Activated CD4-positive, alpha-beta T cell treated with anti-CD3 and anti-CD28 coated beads, Interleukin-10, Interleukin-2, amounts not matched to agents 100 ng/mL and 50 ng/mL, durations not matched to agents 16 hours and 8 hours (primary cell): ENCODE data around the gene CRB3.
A peak's percentile ranks its signal among the peaks of the same experiment; 100 is the strongest.
"Not testable (repeated sequence)": the region's sequence is repeated elsewhere in the genome, so short reads cannot be mapped to it uniquely, and the experiment has no call there.

Experiments
- DNase-seq: peaks from one replicate; pipeline ENCODE4 v3.0.0-alpha.2; 2020

The CRB3 gene, protein sequence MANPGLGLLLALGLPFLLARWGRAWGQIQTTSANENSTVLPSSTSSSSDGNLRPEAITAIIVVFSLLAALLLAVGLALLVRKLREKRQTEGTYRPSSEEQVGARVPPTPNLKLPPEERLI

DNA sequence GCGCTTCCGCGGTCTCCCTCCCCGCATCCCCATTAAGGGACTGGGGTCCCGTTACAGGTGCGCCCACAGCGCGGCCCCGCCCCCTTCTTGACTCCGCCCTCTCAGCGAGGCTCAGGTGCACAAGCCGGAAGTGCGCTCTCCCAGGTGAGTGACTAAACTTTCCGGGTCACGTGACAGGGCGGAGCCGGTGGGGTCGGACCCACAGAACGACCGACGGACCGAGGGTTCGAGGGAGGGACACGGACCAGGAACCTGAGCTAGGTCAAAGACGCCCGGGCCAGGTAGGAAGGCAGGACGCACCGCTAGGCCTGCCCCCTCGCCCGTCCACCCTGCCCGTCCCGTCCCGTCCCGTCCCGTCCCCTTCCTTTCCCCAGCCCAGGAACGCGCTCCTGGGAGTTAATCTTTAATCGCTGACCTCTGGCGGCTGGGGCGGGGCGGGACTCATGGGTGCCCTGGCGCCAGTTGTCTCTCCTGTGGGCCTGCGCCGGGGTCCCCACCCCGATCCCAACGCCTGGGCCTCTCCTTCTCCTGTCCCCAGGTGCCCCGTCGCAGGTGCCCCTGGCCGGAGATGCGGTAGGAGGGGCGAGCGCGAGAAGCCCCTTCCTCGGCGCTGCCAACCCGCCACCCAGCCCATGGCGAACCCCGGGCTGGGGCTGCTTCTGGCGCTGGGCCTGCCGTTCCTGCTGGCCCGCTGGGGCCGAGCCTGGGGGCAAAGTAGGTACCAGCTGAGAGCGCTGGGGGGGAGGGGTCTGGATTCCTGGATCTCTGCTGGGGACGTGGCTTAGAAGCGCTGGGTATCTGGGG, at the start of gene CRB3:
CRB3 (plus strand) TSS at position 202 of the 804 bp plus-strand sequence; CDS start at position 633, 431 bp downstream.
- DNase-seq = peak; percentile 28

DNA sequence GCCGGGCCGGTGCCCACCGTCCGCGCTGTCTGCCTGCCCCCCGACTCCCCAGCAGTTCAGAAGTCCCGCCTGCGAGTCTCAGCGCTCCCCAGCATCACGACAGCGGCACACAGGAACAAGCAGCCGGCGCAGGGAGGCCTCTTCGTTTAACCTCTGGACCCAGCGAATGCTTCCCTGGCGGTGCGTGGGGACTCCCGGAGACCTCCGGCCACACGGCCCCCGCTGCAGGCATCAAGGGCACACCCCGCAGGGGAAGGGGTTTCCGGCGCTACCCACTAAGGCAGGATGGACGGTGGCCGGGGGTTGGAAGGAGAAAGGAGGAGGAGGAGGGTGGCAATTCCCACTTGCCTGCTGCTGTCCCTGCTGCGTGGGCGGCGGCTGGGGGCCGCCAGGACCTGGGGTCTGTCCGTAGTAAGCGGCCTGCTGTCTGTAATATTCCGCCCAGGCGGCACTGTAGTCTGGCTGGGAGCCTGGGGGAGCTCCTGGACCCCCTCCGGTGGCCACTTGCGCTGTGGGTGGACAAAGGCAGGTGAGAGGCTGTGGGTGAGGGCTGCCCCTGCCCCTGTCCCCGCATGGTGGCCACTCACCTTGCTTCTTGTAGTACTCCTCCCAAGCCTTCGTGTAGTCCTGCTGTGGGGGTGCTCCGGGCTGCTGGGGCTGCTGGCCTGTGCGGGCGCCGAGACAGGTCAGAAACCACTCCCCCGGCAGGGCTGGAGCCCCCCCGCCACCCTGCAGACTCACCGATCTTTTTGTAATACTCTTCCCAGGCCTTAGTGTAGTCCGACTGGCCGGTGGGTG, 49.1 kb upstream of the CRB3 start:
- DNase-seq = no peak

- no peak for DNase-seq
Measured at GRCh38 chr19:6415591-6416190, 48.4 kb upstream of the CRB3 start.

DNA sequence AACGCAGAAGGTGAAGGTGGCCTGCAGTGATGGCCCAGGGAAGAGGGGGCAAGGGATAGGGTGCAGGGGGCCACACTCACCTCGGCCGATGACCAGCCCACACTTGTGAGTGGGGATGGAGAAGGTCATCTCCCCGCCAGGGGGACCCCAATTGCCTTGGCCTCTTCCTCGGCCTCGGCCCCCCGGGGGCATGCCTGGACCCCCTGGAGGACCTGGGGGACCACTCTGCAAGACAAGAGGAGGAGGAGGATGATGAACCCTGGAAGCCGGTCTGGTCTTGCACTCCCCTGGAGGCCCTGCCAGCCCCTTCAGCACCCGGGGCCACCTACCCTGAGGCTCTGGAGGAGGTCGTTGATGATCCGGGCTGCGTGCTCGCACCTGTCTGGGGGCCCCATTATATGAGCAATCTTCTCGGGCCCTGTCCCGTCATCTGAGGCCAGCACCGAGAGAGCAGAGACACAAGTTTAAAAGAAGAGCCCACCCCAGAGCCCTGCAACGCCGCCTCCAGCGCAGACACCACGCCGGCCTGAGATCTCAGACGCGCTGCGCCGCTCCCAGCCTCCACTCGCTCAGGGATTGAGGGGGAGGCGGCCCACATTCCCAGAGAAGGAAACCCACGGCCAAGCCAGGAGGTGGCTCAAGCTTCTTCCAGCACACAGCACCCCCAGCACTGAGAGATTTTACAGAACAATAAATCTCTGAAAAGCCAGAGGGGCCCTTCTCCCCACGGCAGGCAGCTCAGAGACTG, 47.2 kb upstream of the CRB3 start:
- no peak for DNase-seq

DNA sequence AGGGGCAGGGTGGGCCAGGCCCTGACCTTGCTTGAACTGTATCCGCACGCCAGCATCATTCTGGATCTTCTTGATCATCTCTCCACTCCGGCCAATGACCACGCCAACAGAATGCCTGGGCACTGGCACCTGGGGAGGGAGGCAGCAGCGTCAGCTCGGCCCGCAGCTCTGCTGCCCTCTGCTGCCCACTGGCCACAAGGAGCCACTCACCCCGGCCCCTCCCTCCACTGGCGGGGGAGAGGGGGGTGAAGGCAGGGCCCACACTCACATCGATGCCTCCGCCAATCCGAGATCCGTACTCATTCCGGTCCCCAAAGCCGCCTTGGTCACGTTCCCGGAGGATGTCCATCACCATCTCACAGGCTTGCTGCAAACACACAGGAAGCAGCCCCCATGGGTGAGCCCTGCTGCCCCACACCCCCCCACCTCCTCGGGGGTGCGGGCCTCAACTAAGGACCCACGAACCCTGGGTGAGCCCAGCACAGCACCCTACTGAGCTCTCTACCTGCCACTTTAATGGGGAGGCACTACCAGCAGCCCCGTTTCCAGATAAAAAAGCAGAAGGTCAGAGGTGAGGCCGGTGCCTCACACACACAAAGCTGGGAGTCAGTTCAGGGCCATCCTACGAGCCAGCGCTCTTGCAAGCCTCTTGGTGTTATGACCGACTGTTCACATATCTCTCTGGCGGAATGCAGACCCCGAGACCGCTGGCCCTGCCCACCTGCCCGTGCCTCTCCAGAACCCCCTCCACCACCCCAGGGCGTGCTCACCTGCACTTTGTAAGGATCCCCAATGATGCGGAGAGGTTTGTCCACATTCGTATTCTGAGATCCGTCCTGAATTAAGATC, 46.1 kb upstream of the CRB3 start:
- no peak for DNase-seq

DNA sequence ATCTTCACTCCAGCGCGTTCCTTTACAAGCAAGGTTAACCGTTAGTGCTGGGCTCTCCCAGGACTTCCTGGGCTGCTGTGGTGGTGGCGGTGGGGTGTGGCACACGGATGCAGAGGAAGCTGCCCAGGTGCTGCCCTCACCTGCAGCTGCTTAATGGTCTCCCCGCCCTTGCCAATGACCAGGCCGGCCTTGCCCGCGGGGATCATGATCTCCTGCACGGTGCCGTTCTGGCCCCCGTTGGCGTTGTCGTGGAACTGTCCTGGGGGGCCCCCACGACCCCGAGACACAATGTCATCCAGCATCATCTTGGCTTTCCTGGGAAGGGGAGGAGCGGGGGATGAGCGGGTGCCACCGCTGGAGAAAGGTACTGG, 45.5 kb upstream of the CRB3 start:
- DNase-seq = no peak

DNA sequence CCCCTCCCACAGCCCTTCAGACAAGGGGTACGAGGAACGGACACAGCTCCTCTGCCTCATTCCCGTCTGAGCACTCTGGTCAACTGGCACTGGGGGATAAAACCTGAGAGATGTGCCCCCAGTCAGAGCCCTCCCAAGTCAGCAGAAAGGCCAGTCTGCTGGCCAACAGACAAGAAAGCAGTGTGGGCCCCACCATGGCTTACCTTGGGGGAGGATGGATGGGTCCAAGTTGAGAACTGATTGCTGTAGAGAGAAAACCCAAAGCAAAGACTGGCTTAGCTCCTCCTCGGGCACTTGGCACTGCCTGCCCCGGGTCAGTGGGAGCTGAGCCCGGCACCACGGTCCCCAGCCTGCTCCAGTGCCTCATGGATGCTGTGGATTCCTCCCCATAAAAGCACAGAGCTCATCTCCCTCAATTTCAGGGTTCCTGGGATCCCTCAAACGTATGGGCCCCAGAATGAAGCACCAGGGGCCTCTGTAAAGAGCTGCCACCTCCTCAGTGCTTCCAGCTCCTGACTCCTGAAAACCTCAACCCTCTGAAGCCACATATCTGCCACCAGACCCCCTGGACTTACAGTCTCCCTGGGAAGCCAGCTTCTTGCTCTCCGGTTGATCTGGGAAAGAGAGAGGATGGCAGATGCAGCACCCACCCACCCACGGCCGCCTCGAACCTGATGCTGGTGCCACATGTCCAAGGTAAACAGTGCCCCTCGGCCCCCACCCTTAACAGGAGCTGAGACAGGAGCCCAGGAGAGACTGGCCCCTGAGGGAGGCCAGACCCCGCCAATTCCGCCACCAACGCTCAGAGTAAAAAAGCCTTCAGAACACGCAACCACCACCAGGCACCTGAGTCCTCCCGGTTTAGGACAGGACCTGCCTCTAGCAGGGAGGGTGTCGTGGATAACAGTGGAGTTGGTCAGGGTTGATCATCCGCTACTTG, 42.7 kb upstream of the CRB3 start:
- DNase-seq = no peak

GRCh38 chr19:6423499-6424194, 40.4 kb upstream of the CRB3 start:
- peak; percentile 60 for DNase-seq

DNA sequence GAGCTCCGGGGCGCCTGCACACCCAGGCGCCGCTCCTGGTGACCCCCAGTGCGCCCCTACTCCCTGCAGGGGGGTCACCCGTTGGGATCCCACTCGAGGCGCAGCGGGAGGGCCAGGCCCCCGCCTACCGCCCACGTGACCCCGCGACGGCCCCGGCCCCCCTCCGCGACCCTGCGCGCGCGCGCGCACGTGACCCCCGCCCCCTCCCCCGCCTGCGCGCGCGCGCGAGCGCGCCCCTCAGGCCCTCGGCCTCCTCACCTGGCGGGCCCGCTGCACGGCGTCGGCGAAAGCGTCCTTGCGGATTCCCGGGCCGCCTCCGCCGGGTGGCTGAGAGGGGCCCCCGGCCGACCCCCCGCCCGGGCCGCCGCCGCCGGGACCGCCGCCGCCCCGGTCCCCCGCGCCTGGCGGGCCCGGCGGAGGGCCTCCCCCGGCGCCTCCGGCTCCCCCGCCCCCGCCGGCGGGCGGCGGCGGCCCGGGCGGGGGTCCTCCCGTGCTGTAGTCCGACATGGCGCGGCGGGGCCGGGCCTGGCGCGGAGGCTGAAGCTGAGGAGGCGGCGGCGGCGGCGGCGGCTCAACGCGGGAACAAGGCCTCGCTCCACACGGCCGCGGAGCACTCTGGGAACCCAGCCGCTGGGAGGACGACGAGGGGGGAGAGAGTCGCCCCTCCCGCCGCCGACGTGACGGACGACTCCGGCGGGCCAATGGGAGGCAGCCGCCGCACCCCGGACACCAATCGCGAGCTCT, 39.7 kb upstream of the CRB3 start, which contains the start of gene KHSRP:
KHSRP (minus strand) TSS at position 617 of the 744 bp plus-strand sequence; CDS start at position 507, 110 bp downstream.
- DNase-seq = peak; percentile 33

DNA sequence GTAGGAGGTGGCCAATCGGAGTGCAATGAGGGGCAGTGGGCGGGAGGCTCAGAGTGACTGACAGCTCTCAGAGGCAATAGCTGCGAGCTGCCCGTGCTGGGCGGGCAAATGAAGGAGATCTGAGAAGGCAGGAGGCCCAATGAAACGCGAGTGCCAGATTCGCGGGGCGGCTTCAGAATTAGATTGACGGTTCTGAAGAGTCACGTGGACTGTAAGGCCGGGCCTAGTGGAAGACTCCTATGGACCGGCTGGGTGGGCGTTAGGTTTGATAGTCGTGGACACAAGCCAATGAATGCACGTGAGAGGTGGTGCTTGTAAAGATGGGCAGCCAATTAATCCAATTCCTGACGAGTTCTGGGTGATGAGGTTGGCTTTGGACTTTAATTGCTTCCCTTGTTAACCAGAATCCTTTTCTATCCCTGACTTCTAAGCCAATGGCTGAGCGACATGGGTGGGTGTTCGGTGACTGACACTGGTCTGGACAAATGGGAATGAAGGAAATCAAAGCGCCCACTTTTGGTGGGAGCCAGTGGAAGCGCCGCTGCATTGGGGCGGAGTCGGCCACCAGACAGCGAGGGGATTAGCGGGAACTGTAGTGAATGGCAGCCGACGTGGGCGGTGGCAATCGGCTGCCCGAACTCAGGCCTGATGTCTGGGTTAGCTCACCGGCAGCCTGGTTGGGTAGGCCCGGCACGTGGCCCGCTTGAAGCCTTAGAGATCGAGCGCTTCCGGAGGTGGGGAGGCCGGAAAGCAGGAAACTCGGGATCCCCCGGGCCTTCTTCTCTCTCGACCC, 38.9 kb upstream of the CRB3 start:
- DNase-seq = peak; percentile 100

DNA sequence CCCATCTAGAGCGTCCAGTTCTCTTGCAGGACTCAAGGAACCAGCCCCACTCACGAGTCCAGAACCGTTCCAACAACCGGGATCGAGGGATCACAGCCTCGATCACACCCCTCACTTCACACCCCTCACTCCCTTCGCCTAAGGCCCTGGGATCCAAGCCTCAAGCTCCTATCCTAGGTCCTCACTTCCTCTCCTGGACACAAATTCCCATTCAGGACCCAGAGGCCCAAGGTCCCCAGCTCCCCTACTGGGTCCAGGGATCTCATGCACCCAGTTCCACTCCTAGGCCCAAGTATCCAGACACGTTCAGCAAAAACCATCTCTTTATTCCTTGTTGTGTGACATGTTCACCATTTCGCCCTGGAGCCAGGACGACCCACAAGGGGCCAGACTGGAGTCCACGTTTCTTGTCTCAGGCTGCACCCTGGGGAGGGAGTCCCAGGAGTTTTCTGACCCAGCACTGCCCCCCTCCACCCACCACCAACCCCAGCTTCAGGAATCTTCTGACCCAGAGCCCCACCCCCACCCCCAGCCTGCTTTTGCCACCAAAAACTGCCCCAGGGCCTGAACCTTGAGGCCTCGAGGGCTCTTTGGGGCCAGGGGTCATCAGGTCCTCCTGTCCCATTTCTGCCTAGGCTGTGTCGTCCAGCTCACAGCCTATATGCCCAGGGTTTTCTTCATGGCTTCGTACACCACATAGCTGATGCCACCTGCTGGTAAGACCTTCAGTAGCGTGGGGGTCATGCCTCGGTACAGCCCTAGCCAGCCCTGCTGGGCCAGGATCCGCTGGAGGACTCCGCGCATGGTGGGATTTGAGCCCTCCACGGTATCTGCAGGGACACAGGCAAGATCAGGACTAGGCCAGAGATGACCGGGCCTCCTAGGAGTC, 38.1 kb upstream of the CRB3 start:
- peak; percentile 24 for DNase-seq

- no peak for DNase-seq
Measured at GRCh38 chr19:6427131-6427530, 36.9 kb upstream of the CRB3 start.

DNA sequence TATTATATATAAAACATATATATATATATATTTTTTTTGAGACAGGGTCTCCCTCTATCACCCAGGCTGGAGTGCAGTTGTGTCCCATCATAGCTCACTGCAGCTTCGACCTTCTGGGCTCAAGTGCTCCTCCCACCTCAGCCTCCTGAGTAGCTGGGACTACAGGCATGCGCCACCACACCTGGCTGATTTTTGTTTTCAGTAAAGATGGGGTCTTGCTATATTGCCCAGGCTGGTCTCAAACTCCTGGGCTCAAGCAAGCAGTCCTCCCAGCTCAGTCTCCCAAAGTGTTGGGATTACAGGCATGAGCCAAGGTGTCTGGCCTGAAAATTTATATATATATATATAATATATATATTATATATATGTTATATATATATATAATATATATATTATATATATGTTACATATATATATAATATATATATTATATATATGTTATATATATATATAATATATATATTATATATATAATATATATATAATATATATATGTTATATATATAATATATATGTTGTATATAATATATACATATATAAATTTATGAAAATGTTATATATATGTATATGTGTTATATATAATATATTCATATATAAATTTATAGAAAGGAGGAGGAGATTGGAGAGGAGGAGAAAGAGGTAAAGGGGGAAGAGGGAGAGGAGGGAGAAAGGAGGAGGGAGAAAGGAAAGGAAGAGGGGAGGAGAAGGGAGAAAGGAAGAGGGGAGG, 35.2 kb upstream of the CRB3 start:
- not testable (repeated sequence) for DNase-seq

DNA sequence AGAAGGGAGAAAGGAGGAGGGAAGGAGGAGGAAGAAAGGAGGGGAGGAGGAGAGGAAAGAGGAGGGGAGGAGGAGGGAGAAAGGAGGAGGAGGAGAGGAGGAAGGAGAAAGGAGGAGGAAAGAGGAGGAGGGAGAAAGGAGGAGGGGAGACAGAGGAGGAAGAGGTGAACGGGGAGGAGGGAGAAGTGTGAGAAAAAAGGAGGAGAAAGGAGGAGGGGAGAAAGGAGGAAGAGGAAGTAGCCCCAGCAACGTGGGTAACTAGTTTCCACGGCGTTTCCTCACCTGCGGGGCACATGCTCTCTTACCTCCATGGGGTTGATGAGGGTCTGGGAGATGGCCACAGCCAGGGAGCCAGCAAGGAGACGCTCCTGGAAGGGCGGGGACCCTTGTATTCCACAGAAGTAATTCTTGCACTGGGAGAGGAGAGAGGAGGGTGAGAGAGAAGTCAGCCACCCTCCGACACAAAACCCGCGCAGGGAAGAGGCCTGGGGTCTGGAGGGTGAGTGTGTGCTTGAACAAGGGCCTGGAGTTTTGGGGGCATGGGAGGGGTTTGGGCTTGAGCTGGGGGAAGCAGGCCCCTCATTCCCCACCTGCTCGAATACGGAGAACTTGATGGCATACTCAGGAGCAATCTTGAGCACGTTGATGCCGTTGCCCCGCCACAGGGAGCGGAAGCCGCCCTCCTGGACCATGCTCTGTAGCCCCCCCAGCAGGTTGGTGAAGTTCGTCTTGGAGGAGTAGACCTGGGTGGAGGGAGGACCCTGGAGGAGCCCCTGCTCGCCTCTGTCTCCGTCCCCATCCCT, 34.5 kb upstream of the CRB3 start:
- DNase-seq = no peak

GRCh38 chr19:6431891-6432290, 32.2 kb upstream of the CRB3 start:
- DNase-seq = no peak

- no peak for DNase-seq
Measured at GRCh38 chr19:6433165-6433564, 30.9 kb upstream of the CRB3 start.
